CD4-positive, alpha-beta T cell treated with Interleukin-2 at 100 ng/mL for 4 hours (primary cell): ENCODE results near the gene PKDREJ.
"Not testable (repeated sequence)": the region's sequence is repeated elsewhere in the genome, so short reads cannot be mapped to it uniquely, and the experiment has no call there.

Source experiments
- DNase-seq: peaks from one replicate; pipeline ENCODE4 v3.0.0-alpha.2; 2020; ENCODE audit warnings: low spot score

The PKDREJ gene, protein sequence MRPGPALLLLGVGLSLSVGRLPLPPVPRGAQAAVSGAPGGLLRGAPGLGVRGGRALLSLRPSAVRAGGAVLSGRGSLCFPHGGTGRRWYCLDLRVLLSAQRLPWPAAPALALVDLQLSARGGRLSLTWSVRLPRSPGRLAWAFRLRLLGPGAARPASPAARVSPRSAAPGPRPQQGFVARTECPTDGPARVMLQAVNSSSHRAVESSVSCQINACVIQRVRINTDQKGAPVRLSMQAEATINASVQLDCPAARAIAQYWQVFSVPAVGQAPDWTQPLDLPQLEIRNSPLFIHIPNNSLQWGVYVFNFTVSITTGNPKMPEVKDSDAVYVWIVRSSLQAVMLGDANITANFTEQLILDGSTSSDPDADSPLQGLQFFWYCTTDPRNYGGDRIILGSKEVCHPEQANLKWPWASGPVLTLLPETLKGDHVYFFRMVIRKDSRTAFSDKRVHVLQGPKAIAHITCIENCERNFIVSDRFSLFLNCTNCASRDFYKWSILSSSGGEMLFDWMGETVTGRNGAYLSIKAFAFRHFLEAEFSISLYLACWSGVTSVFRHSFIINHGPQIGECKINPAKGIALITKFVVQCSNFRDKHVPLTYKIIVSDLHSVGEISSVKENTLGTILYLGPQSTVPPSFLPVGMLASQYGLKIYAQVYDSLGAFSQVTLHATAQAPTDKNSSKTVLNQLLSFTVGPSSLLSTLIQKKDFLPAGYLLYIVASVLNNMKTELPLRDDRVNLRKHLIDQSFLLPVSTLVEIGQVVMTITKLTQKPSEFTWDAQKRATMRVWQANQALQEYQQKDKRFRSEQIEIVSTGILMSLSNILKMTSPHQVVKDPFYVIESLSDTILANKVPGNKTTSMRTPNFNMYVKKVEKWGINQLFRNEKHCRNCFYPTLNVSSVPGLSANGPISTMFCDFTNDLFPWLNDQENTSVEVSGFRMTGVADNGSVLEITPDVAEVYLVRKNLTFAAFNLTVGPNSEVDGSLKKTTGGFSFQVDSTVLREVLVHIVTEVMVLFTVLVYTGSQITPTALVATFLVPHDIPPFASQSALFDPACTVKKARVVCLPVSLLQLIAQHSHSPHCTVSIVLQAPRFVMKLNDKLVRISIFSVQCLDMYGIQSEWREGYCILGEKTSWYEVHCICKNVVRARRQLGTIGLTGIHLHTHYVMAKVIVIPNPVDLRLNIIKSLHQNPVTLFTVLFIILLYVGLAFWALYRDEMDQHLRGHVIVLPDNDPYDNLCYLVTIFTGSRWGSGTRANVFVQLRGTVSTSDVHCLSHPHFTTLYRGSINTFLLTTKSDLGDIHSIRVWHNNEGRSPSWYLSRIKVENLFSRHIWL (N-terminal part only)

DNA sequence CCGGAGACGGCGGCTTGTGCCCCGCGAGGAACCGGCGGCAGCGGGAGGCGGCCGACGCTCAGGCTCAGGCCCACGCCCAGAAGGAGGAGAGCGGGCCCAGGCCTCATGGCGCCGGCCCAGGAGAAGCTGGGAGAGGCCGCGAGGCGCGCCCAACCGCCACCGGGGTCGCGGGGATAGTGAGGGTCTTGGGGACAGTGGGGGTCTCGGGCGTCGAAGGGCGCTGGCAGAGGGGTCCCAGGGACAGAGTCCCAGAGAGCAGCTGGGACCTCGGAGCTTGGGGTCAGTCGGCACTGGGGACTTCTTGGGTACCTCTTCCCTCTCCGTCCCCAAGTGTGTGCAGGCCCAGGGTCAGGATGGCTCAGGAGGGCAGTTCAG lies at the start of gene PKDREJ:
Gene PKDREJ, minus strand, starts transcription at position 128 of the 375 bp plus-strand sequence. Its CDS starts 21 bp downstream, at position 107.
- no peak for DNase-seq

DNA sequence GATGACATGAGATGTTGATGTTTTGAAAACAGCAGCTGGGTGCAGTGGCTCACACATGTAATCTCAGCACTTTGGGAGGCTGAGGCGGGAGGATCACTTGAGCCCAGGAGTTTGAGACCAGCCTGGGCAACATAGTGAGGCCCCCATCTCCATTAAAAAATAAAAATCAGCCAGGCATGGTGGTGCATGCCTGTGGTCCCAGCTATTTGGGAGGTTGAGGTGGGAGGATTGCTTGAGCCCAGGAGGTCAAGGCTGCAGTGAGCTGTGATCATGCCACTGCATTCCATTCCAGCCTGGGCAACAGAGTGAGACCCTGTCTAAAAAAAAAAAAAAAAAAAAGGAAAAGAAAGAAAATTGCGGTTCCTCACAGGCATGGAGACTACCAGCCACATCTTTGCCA lies 49.7 kb upstream of the PKDREJ start:
- not testable (repeated sequence) for DNase-seq

DNA sequence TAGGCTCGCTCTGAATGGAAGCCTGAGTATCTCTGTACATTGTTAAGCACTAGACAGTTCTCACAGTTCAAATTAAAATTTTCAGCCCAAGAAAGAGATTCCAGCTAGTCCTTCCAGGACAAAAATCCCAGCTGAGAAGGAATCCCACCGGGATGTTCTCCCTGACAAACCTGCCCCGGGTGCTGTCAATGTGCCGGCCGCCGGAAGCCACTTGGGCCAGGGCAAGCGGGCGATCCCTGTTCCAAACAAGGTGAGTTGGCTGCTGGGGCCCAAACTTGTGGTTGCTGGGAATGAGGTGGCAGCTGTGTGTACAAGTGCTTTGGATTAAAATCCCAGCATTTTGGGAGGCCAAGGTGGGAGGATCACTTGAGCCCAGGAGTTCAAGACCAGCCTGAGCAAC lies 48.9 kb upstream of the PKDREJ start:
- DNase-seq, result no peak

- no peak for DNase-seq
Observed at GRCh38 chr22:46309526-46310085, 46.5 kb upstream of the PKDREJ start.

- no peak for DNase-seq
Observed at GRCh38 chr22:46308283-46308988, 45.3 kb upstream of the PKDREJ start.

GRCh38 chr22:46303347-46303965 lies 40.3 kb upstream of the PKDREJ start:
- DNase-seq, result no peak

- no peak for DNase-seq
Observed at GRCh38 chr22:46300491-46300890, 37.3 kb upstream of the PKDREJ start.

GRCh38 chr22:46299101-46299500 lies 36.0 kb upstream of the PKDREJ start:
- DNase-seq, result no peak

DNA sequence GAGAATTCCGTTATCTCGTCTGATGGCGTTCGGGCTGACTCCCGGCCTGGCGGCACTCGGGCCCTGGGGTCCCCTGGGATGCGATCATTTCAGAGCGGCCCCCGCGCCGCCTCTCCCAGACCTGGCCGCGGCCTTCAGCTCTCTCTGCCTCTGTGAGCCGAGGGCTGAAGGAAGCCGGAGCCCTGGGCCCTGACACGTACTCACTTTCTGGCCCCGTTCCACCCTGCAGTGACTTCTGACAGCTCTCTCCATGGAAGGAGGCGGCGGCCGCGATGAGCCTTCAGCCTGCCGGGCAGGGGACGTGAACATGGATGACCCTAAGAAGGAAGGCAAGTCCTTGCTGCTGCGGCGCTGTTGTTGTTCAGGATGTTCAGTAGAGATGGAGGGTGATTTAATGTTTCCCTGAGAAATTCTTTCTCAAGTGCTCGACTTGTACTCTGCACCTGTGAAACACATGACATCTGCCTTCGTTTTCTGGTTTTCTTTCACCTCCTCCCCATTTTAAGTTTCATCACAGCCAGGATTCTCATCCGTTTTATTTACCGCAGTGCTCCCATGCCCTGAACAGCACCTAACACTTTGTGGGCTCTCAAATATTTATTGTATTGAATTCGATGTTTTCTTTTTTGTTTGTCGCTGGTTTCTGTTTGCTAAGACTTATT lies 34.1 kb upstream of the PKDREJ start:
- no peak for DNase-seq

DNA sequence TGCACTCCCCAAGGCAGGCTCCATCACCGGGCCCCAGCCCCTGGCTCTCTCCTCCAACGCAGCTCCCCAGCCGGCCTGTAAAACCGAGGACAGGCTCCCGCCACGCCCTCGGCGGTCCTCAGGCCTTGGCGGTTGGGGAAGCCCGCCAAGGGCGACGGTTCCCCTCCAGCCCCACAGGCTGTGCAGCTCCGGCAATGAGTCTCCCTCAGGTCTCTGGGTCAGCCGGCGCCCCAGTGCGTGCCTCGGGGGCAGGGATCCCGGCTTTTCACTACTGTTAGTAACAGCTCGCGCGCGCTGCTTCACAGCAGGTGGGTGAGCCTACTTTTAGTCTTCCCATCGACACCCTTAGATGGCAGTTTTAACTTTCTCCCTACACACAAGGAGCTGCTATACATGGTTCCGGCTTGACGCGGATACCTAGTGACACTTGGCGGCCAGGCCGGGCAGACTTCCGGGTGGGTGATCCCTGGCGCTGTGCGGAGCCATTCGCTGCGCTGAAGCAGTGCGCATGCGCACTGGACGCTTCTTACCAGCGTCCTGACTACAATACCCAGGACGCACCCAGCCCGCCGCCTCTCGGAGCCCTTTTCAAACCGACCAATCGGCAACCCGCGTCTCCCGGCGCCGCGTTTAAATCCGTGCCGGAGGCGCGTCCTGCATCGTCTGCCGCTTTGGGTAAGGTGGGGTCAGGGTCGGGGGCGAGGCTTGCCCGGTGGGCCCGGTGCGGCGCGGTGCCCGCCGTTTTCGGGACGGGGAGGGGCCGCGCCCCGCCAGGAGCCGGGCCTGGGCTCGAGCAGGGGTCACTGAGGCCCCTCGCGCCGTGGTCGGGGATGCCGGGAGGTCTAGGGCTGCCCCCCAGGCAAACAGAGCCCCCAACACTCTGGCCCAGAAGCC lies 33.4 kb upstream of the PKDREJ start, which contains the start of gene GTSE1:
Gene GTSE1, plus strand, starts transcription at position 614 of the 894 bp plus-strand sequence. CDS start 531 bp downstream, outside the sequence.
- peak; percentile 98 for DNase-seq

- no peak for DNase-seq
Observed at GRCh38 chr22:46295277-46295971, 32.3 kb upstream of the PKDREJ start.

- no peak for DNase-seq
Observed at GRCh38 chr22:46294784-46295183, 31.6 kb upstream of the PKDREJ start.

DNA sequence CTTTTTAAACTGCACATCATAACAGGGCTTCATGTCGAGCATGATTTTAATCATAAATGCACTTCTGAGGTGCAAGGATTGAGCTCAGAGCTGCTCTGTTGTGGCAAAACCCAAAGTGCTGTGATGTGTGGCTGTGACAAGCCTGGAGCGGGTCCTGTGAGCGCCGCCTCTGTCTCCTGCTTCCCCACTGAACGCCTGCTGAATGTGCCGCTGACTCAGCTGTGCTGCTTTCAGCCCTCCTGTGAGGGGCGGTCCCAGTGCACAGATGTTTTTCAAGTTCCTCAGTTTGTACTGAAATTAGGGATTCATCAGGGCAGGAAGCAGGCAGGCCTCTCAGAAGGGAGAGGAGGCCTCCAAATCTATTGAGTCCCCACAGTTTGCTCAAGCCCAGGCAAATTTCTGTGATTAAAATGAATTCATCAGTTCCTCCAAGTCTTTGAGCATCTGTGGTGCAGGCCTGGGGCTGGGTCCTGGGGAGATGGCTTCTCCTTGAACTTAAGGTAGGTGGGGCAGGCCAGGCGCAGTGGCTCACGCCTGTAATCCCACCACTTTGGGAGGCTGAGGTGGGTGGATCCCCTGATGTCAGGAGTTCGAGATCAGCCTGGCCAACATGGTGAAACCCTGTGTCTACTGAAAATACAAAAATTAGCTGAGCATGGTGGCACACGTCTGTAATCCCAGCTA lies 30.6 kb upstream of the PKDREJ start:
- peak; percentile 12 for DNase-seq

- DNase-seq, result no peak
Observed at GRCh38 chr22:46292732-46293131, 29.6 kb upstream of the PKDREJ start.

DNA sequence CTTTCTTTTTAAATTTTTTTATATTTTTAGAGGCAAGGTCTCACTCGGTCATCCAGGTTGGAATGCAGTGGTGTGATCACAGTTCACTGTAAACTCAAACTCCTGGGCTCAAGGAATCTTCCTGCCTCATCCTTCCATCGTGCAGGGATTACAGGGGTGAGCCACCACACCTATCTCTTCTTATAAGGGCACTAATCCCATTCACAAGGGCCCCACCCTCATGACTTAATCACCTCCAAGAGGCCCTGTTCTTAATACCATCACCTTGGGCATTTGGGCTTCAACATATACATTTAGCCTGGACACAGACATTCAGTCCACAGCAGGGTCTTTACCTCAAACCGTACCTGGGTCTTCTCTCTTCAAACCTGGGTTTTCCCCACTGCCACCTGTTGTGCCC lies 29.0 kb upstream of the PKDREJ start:
- no peak for DNase-seq

- DNase-seq, result no peak
Observed at GRCh38 chr22:46290843-46291785, 28.0 kb upstream of the PKDREJ start.
